Endodermal cell (in vitro differentiated cells): ENCODE results near the gene FGD3. TPM values are rescaled to one million over a fixed set of nuclear protein-coding genes. Genes with fewer than 3 reads are reported as not detected.

Experiments
- DNase-seq: peaks from one replicate; pipeline ENCODE4 v3.0.0-alpha.2; 2017
- H3K27ac ChIP-seq: 2 replicates; pipeline ENCODE4 v1.5.1; 2013; ENCODE audit warnings: mild to moderate bottlenecking, low read depth, low read length, moderate library complexity
- H3K27me3 ChIP-seq: 2 replicates; pipeline ENCODE4 v1.6.1; 2013; ENCODE audit warnings: mild to moderate bottlenecking, low read length, moderate library complexity; ENCODE audit not compliant: insufficient read depth, control insufficient read depth, poor library complexity, severe bottlenecking
- H3K36me3 ChIP-seq: 2 replicates; pipeline ENCODE4 v1.7.0; 2013; ENCODE audit warnings: mild to moderate bottlenecking, low read length, moderate library complexity; ENCODE audit not compliant: control insufficient read depth, insufficient read depth
- H3K4me1 ChIP-seq: one replicate; pipeline ENCODE4 v1.7.0; 2013; ENCODE audit warnings: low read length; ENCODE audit not compliant: control insufficient read depth, insufficient read depth
- H3K4me3 ChIP-seq: 2 replicates; pipeline ENCODE4 v1.5.1; 2013; ENCODE audit warnings: mild to moderate bottlenecking, low read length, moderate library complexity
- H3K9ac ChIP-seq: 2 replicates; pipeline ENCODE4 v1.6.1; 2013; ENCODE audit warnings: mild to moderate bottlenecking, low read length, moderate library complexity; ENCODE audit not compliant: poor library complexity, severe bottlenecking; ENCODE audit errors: extremely low read depth
- H3K9me3 ChIP-seq: 2 replicates; pipeline ENCODE4 v1.6.1; 2013; ENCODE audit warnings: mild to moderate bottlenecking, low read length, moderate library complexity; ENCODE audit not compliant: control insufficient read depth
- H3K27ac Mint-ChIP-seq: 2 replicates; pipeline ENCODE4 v1.8.0; 2020; ENCODE audit warnings: mixed read lengths
- H3K27me3 Mint-ChIP-seq: 2 replicates; pipeline ENCODE4 v1.8.0; 2021; ENCODE audit warnings: mild to moderate bottlenecking, mixed read lengths; ENCODE audit not compliant: insufficient read depth
- H3K36me3 Mint-ChIP-seq: 2 replicates; pipeline ENCODE4 v1.8.0; 2020; ENCODE audit warnings: low read depth, mixed read lengths
- H3K4me1 Mint-ChIP-seq: 2 replicates; pipeline ENCODE4 v1.8.0; 2020; ENCODE audit warnings: mixed read lengths
- H3K4me3 Mint-ChIP-seq: 2 replicates; pipeline ENCODE4 v1.8.0; 2020; ENCODE audit warnings: mild to moderate bottlenecking, moderate library complexity, mixed read lengths
- H3K9me3 Mint-ChIP-seq: 2 replicates; pipeline ENCODE4 v1.8.0; 2020; ENCODE audit warnings: mild to moderate bottlenecking, mixed read lengths
- CTCF ChIP-seq: fragments of 200-600 bp; sonication (generic); conservative IDR thresholded peaks from 2 replicates; pipeline ENCODE4 v1.5.0; 2021; ENCODE audit warnings: antibody characterized with exemption, mild to moderate bottlenecking
- WGBS, 2 experiments: methylation state at CpG; one replicate each; pipeline versions ENCODE4 v1.1.5 to v1.1.7; 2013; ENCODE audit warnings: missing lambda C conversion rate in 2 of 2, mixed read lengths in 1 of 2; ENCODE audit not compliant: insufficient coverage in 1 of 2, insufficient read length in 1 of 2; 5-methylcytosine and 5-hydroxymethylcytosine counted together
- total RNA-seq, 2 donors: library from RNA; stranded (reverse); fragmentation: NEBNext Ultra II Directional in 1 of 2; extraction: Animal tissue kit (Norgen Biotek cat#: 25700) in 1 of 2; gene quantifications; 2 replicates in 1 of 2; 3 replicates in 1 of 2; pipeline ENCODE4 v1.2.1, GENCODE V29; 2021

FGD3 gene
- total RNA-seq, 2 donors from 2014 or later: 1.4 to 1.9 TPM

DNA sequence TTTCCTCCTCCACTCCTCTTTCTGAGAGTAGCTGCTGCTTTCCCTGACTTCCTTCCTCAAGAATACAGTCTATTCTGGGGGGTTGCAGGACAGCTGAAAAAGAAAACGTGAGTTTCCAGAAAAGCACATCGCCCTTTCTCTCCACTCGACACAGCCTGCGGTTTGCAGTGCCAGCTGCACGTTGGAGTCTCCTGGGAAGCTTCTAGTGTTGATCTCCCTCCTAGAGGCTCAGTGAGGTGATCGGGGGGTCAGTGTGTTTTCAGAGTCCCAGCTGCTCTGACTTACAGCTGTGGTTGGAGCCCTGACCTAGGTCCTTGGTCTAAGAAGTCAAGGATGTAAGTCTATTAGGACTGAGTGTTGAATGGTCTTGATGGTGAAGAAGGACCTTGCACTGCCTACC lies 86.2 kb downstream of the FGD3 start:
- no peak for TF ChIP-seq CTCF
- H3K27me3 Mint-ChIP-seq: peaks cover 4% of the 10 kb centered on the region
- Histone ChIP-seq H3K4me3 (no peak overlapping the region), H3K4me1 (no peaks in the 10 kb centered on the region), H3K9ac (no peak overlapping the region), H3K27me3 (no peaks in the 10 kb centered on the region), H3K36me3 (no peaks in the 10 kb centered on the region), H3K27ac (no peak overlapping the region), H3K9me3 (no peaks in the 10 kb centered on the region)
- H3K36me3 Mint-ChIP-seq: no peaks in the 10 kb centered on the region
- H3K4me1 Mint-ChIP-seq: no peaks in the 10 kb centered on the region
- DNase-seq: no peak
- no peak overlapping the region for H3K4me3 Mint-ChIP-seq
- WGBS, 2 experiments: 81 to 82% methylated on average over 6 of the region's 6 CpGs
- H3K9me3 Mint-ChIP-seq: no peaks in the 10 kb centered on the region
- H3K27ac Mint-ChIP-seq: no peak overlapping the region

GRCh38 chr9:93035106-93035660 lies 87.9 kb downstream of the FGD3 start:
- H3K4me3 Mint-ChIP-seq: no peak overlapping the region
- H3K27me3 ChIP-seq: no peaks in the 10 kb centered on the region
- peaks cover 4% of the 10 kb centered on the region for H3K27me3 Mint-ChIP-seq
- no peak for TF ChIP-seq CTCF
- no peaks in the 10 kb centered on the region for H3K36me3 Mint-ChIP-seq
- no peaks in the 10 kb centered on the region for H3K4me1 Mint-ChIP-seq
- H3K4me3 ChIP-seq: no peak overlapping the region
- DNase-seq: no peak
- no peaks in the 10 kb centered on the region for H3K9me3 ChIP-seq
- H3K36me3 ChIP-seq: no peaks in the 10 kb centered on the region
- H3K27ac Mint-ChIP-seq: no peak overlapping the region
- no peaks in the 10 kb centered on the region for H3K4me1 ChIP-seq
- no peaks in the 10 kb centered on the region for H3K9me3 Mint-ChIP-seq
- H3K9ac ChIP-seq: no peak overlapping the region
- WGBS, 2 experiments: 90 to 94% methylated on average over 12 to 19 of the region's 19 CpGs
- H3K27ac ChIP-seq: no peak overlapping the region

DNA sequence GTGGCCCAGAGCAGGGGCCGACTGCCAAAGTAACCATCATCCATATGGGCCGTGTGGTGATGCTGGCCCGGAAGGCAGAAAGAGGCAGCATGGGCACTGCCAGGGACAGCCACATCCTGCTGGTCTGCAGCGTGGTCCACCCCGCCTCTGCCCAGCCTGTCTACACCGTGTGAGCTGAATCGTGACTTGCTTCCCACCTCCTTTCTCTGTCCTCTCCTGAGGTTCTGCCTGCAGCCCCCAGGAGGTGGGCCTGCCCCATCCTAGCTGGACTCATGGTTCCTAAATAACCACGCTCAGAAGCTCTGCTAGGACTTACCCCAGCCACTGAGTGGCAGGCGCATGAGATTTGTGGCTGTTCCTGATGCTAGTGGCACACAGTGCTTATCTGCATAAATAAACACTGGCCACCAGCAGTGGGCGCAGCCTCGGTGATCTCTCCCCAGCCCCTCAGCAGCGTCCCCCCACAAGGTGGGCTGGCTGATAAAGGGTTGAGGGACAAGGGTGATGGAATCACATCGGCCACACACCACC lies 88.6 kb downstream of the FGD3 start:
- 90 to 93% methylated on average over 8 to 13 of the region's 13 CpGs for WGBS, 2 experiments
- Histone ChIP-seq H3K9me3 (no peaks in the 10 kb centered on the region), H3K9ac (no peak overlapping the region), H3K27ac (no peak overlapping the region), H3K36me3 (no peaks in the 10 kb centered on the region), H3K4me1 (no peaks in the 10 kb centered on the region), H3K4me3 (no peak overlapping the region), H3K27me3 (no peaks in the 10 kb centered on the region)
- no peak for DNase-seq
- Mint-ChIP-seq H3K4me1 (no peaks in the 10 kb centered on the region), H3K36me3 (no peaks in the 10 kb centered on the region), H3K27me3 (peaks cover 4% of the 10 kb centered on the region), H3K9me3 (no peaks in the 10 kb centered on the region), H3K4me3 (no peak overlapping the region), H3K27ac (no peak overlapping the region)
- no peak for TF ChIP-seq CTCF
